ENCODE results near the gene SSR4.
"Not testable (repeated sequence)": the region's sequence is repeated elsewhere in the genome, so short reads cannot be mapped to it uniquely, and the experiment has no call there.

Gene SSR4

GRCh38 chrX:153794018-153794896 lies at the start of gene SSR4, which contains the start of gene IDH3G:
Gene SSR4 (plus strand): TSS chrX:153794668. CDS start chrX:153794688, 20 bp downstream.
Gene IDH3G (minus strand): TSS chrX:153794375. CDS start chrX:153794326, 49 bp downstream.
- peak; percentile 84 for DNase-seq (ENCODE audit: low read depth)

- not testable (repeated sequence) for DNase-seq (ENCODE audit: low read depth)
Measured at GRCh38 chrX:153745067-153745433, 49.4 kb upstream of the SSR4 start.

GRCh38 chrX:153746359-153746758 lies 48.1 kb upstream of the SSR4 start:
- DNase-seq (ENCODE audit: low read depth): no peak

GRCh38 chrX:153746991-153747390 lies 47.5 kb upstream of the SSR4 start:
- not testable (repeated sequence) for DNase-seq (ENCODE audit: low read depth)

- DNase-seq (ENCODE audit: low read depth): not testable (repeated sequence)
Measured at GRCh38 chrX:153749017-153749416, 45.5 kb upstream of the SSR4 start.

- DNase-seq (ENCODE audit: low read depth): no peak
Measured at GRCh38 chrX:153750127-153750774, 44.2 kb upstream of the SSR4 start.

- DNase-seq (ENCODE audit: low read depth): no peak
Measured at GRCh38 chrX:153755136-153755535, 39.3 kb upstream of the SSR4 start.

- DNase-seq (ENCODE audit: low read depth): no peak
Measured at GRCh38 chrX:153761863-153762262, 32.6 kb upstream of the SSR4 start.

- no peak for DNase-seq (ENCODE audit: low read depth)
Measured at GRCh38 chrX:153762626-153763173, 31.8 kb upstream of the SSR4 start.

GRCh38 chrX:153763298-153763932 lies 31.1 kb upstream of the SSR4 start:
- DNase-seq (ENCODE audit: low read depth): no peak

GRCh38 chrX:153763989-153764755 lies 30.3 kb upstream of the SSR4 start, which contains the start of gene PLXNB3:
Gene PLXNB3 (plus strand): TSS chrX:153764249. CDS start chrX:153765536, 1,287 bp downstream.
- DNase-seq (ENCODE audit: low read depth): peak; percentile 62

GRCh38 chrX:153764786-153765137 lies 29.7 kb upstream of the SSR4 start:
- DNase-seq (ENCODE audit: low read depth): no peak

- DNase-seq (ENCODE audit: low read depth): no peak
Measured at GRCh38 chrX:153765138-153766079, 29.1 kb upstream of the SSR4 start.

- no peak for DNase-seq (ENCODE audit: low read depth)
Measured at GRCh38 chrX:153766098-153766817, 28.2 kb upstream of the SSR4 start.

- no peak for DNase-seq (ENCODE audit: low read depth)
Measured at GRCh38 chrX:153766871-153767673, 27.4 kb upstream of the SSR4 start.

- DNase-seq (ENCODE audit: low read depth): no peak
Measured at GRCh38 chrX:153767674-153768055, 26.8 kb upstream of the SSR4 start.

- DNase-seq (ENCODE audit: low read depth): no peak
Measured at GRCh38 chrX:153768311-153769157, 25.9 kb upstream of the SSR4 start.
